SU-DHL-6 (cell line): ENCODE measurements around the gene MIER2.
"Not testable (repeated sequence)": the region's sequence is repeated elsewhere in the genome, so short reads cannot be mapped to it uniquely, and the experiment has no call there.

Experiments used
- H2AFZ ChIP-seq: fragments of 200-600 bp; sonication (generic); 2 replicates; pipeline ENCODE4 v1.6.1; 2014; ENCODE audit warnings: low read depth, mild to moderate bottlenecking, moderate library complexity, mixed read lengths, antibody characterized with exemption, low read length; ENCODE audit not compliant: severe bottlenecking
- H3F3A ChIP-seq: fragments of 200-600 bp; shearing (Covaris generic); 2 replicates; pipeline ENCODE4 v1.6.0; 2016; ENCODE audit warnings: antibody characterized with exemption, mild to moderate bottlenecking; ENCODE audit not compliant: insufficient read depth
- H3K27ac ChIP-seq: fragments of 200-600 bp; sonication (generic); 2 replicates; pipeline ENCODE4 v1.5.1; 2016; ENCODE audit warnings: low read depth, mild to moderate bottlenecking, low read length, moderate library complexity, mixed read lengths
- H3K27me3 ChIP-seq: fragments of 200-600 bp; sonication (generic), shearing (Covaris generic); 2 replicates; pipeline ENCODE4 v1.6.0; 2014; ENCODE audit warnings: mild to moderate bottlenecking, low read length
- H3K36me3 ChIP-seq: fragments of 200-600 bp; sonication (generic); 2 replicates; pipeline ENCODE4 v1.6.1; 2014; ENCODE audit warnings: mild to moderate bottlenecking, low read length, mixed read lengths
- H3K4me2 ChIP-seq: fragments of 300-600, 200-600 bp; shearing (Covaris generic), sonication (generic); 2 replicates; pipeline ENCODE4 v1.6.0; 2014; ENCODE audit warnings: low read length, low read depth, mild to moderate bottlenecking; ENCODE audit not compliant: poor library complexity, severe bottlenecking
- H3K4me3 ChIP-seq: fragments of 200-600 bp; sonication (generic); 2 replicates; pipeline ENCODE4 v1.5.1; 2014; ENCODE audit warnings: antibody characterized with exemption, low read length, mild to moderate bottlenecking, mixed read lengths; ENCODE audit not compliant: insufficient read depth, poor library complexity, severe bottlenecking
- H3K79me2 ChIP-seq: fragments of 200-600 bp; sonication (generic); 2 replicates; pipeline ENCODE4 v1.6.1; 2014; ENCODE audit warnings: mild to moderate bottlenecking, low read length, moderate library complexity; ENCODE audit not compliant: insufficient read depth
- H3K9ac ChIP-seq: fragments of 200-600 bp; sonication (generic); 2 replicates; pipeline ENCODE4 v1.7.0; 2014; ENCODE audit warnings: mild to moderate bottlenecking, low read length
- H3K9me2 ChIP-seq: fragments of 200-600 bp; sonication (generic); replicated peaks from 2 replicates; pipeline ENCODE4 v1.6.1; 2014; ENCODE audit warnings: low read length; ENCODE audit not compliant: insufficient read depth
- H3K9me3 ChIP-seq: fragments of 200-600 bp; sonication (generic); 2 replicates; pipeline ENCODE4 v1.6.1; 2014; ENCODE audit warnings: low read length, mixed read lengths; ENCODE audit not compliant: insufficient read depth
- H4K20me1 ChIP-seq: fragments of 200-600 bp; sonication (generic); 2 replicates; pipeline ENCODE4 v1.6.1; 2014; ENCODE audit warnings: low read depth, mild to moderate bottlenecking, antibody characterized with exemption, low read length, moderate library complexity, mixed read lengths
- CTCF ChIP-seq: fragments of 200-600 bp; sonication (generic); IDR thresholded peaks from one replicate; pipeline ENCODE4 v1.5.1; 2017; ENCODE audit warnings: antibody characterized with exemption, mild to moderate bottlenecking, low read length, moderate library complexity; ENCODE audit not compliant: insufficient read depth, poor library complexity, severe bottlenecking
- EZH2phosphoT487 ChIP-seq: fragments of 200-600 bp; sonication (generic), shearing (Covaris generic); conservative IDR thresholded peaks from 2 replicates; pipeline ENCODE4 v1.6.1; 2018; ENCODE audit warnings: mild to moderate bottlenecking, antibody characterized with exemption, low read length, moderate library complexity, mixed read lengths

The MIER2 gene

GRCh38 chr19:359653-359925, 15.0 kb upstream of the MIER2 start:
- H3K79me2 ChIP-seq = no peaks in the 10 kb centered on the region
- no peaks in the 10 kb centered on the region for H3F3A ChIP-seq
- H3K27ac ChIP-seq = no peak overlapping the region
- H3K9me3 ChIP-seq = no peaks in the 10 kb centered on the region
- H3K9ac ChIP-seq = no peak overlapping the region
- no peaks in the 10 kb centered on the region for H3K36me3 ChIP-seq
- H3K4me2 ChIP-seq = no peak overlapping the region
- H3K27me3 ChIP-seq = no peaks in the 10 kb centered on the region
- H4K20me1 ChIP-seq = no peaks in the 10 kb centered on the region
- TF ChIP-seq EZH2phosphoT487 (no peak), CTCF (no peak)
- H3K4me3 ChIP-seq = no peak overlapping the region
- no peak overlapping the region for H2AFZ ChIP-seq
- no peaks in the 10 kb centered on the region for H3K9me2 ChIP-seq

- H3K9me2 ChIP-seq, H3K9me3 ChIP-seq, H3K27ac ChIP-seq, H3K4me2 ChIP-seq, H4K20me1 ChIP-seq, H3K36me3 ChIP-seq, H3K4me3 ChIP-seq, H2AFZ ChIP-seq, H3K9ac ChIP-seq, H3K27me3 ChIP-seq, H3F3A ChIP-seq, H3K79me2 ChIP-seq: not testable (repeated sequence)
Observed at GRCh38 chr19:355536-355935, 10.9 kb upstream of the MIER2 start.

- Histone ChIP-seq H3F3A (no peaks in the 10 kb centered on the region), H3K9ac (no peak overlapping the region), H3K79me2 (no peaks in the 10 kb centered on the region), H3K4me2 (no peak overlapping the region), H3K9me3 (peaks cover 6% of the 10 kb centered on the region; the same call in 1 of the 2 replicates), H4K20me1 (no peaks in the 10 kb centered on the region), H3K4me3 (no peak overlapping the region), H2AFZ (no peak overlapping the region), H3K27me3 (no peaks in the 10 kb centered on the region), H3K9me2 (no peaks in the 10 kb centered on the region), H3K36me3 (no peaks in the 10 kb centered on the region), H3K27ac (no peak overlapping the region)
- TF ChIP-seq EZH2phosphoT487 = no peak
- no peak for TF ChIP-seq CTCF
Observed at GRCh38 chr19:355134-355533, 10.5 kb upstream of the MIER2 start.

GRCh38 chr19:351976-352625, 7.5 kb upstream of the MIER2 start:
- H3K9ac ChIP-seq = no peak overlapping the region
- H3F3A ChIP-seq = no peaks in the 10 kb centered on the region
- H3K27ac ChIP-seq = no peak overlapping the region
- H3K4me2 ChIP-seq = no peak overlapping the region
- H3K79me2 ChIP-seq = no peaks in the 10 kb centered on the region
- no peaks in the 10 kb centered on the region for H3K27me3 ChIP-seq
- TF ChIP-seq CTCF (no peak), EZH2phosphoT487 (no peak)
- H2AFZ ChIP-seq = no peak overlapping the region
- H3K9me3 ChIP-seq = peaks cover 6% of the 10 kb centered on the region; the same call in 1 of the 2 replicates
- H3K36me3 ChIP-seq = no peaks in the 10 kb centered on the region
- H3K4me3 ChIP-seq = no peak overlapping the region
- no peaks in the 10 kb centered on the region for H4K20me1 ChIP-seq
- H3K9me2 ChIP-seq = no peaks in the 10 kb centered on the region
